ENCODE measurements around the gene ZMYND8.

Gene ZMYND8

DNA sequence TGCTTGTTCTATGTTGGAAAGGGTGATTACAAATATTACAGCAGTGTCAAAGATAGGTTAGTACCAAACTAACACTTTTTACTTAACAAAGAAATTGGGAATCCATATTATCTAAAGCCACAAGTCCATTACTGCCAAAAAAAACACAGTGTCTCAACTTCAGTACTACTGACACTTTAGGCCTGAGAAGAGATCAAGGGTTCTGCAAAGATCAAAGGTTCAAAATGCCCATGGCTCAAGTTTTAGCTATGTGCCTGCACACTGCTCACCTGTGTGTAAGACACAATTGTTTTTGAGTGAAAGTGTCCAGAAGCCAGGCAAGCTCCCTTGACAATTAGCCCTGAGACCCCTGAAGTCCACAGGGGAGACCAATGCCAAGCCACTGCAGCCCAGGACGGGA lies 132.6 kb downstream of the ZMYND8 start:
- Histone ChIP-seq H3K9me3 (replicated peaks; ENCODE audit: insufficient read depth, low read length) (no peaks in the 10 kb centered on the region), H3K27ac (ENCODE audit: low read length) (no peak overlapping the region), H3K4me1 (ENCODE audit: low read length) (no peaks in the 10 kb centered on the region), H4K20me1 (ENCODE audit: insufficient read depth, low read length) (no peaks in the 10 kb centered on the region), H3K27me3 (replicated peaks; ENCODE audit: insufficient read depth, low read length) (no peaks in the 10 kb centered on the region), H2AFZ (ENCODE audit: low read length) (no peak overlapping the region), H3K36me3 (replicated peaks; ENCODE audit: insufficient read depth, low read length) (peaks cover 10% of the 10 kb centered on the region), H3K4me3 (ENCODE audit: low read length) (no peak overlapping the region), H3F3A (ENCODE audit: insufficient read depth, low read length) (no peaks in the 10 kb centered on the region), H3K79me2 (ENCODE audit: low read length) (peaks cover 28% of the 10 kb centered on the region), H3K9ac (ENCODE audit: low read length) (no peak overlapping the region), H3K4me2 (ENCODE audit: low read depth, low read length) (no peak overlapping the region), H3K9me2 (replicated peaks; ENCODE audit: insufficient read depth, low read length) (no peaks in the 10 kb centered on the region)
- TF ChIP-seq, protein P1, sequence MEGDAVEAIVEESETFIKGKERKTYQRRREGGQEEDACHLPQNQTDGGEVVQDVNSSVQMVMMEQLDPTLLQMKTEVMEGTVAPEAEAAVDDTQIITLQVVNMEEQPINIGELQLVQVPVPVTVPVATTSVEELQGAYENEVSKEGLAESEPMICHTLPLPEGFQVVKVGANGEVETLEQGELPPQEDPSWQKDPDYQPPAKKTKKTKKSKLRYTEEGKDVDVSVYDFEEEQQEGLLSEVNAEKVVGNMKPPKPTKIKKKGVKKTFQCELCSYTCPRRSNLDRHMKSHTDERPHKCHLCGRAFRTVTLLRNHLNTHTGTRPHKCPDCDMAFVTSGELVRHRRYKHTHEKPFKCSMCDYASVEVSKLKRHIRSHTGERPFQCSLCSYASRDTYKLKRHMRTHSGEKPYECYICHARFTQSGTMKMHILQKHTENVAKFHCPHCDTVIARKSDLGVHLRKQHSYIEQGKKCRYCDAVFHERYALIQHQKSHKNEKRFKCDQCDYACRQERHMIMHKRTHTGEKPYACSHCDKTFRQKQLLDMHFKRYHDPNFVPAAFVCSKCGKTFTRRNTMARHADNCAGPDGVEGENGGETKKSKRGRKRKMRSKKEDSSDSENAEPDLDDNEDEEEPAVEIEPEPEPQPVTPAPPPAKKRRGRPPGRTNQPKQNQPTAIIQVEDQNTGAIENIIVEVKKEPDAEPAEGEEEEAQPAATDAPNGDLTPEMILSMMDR (IDR thresholded peaks at IDR 0.05; ENCODE audit: low read length): no peak
- TF ChIP-seq EZH2 (optimal IDR thresholded peaks at IDR 0.05; ENCODE audit: low read depth, low read length) (no peak), EZH2phosphoT487 (IDR thresholded peaks at IDR 0.05; ENCODE audit: low read length) (no peak)
- DNase-seq: no peak

DNA sequence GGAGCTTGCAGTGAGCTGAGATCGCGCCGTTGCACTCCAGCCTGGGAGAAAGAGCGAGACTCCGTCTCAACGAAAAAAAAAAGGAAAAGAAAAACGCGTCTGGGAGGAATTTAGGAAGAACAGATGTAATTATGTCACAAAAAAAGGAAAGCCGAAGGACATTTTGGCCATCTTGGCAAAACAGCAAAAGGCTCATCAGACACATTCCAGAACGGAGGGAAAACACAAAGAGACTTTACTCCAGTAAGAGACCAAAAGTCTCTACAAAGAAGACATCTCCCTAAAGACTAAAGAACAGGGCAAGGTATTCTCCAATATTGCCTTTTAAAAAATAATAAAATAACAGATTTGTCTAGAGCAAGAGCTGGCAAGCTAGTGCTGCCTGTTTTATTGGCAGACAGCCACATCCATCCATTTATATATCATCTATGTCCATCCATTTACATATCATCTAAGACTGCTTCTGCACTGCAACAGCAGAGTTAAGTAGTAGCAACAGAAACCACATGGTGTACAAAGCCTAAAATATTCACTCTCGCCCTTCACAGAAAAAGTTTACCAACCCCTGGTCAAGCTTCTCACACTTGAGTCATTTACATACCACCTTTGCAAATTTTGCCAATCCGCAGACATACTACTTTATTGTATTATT lies 133.9 kb downstream of the ZMYND8 start:
- peaks cover 11% of the 10 kb centered on the region; the same call in 1 of the 2 replicates for H3K36me3 ChIP-seq (replicated peaks; ENCODE audit: insufficient read depth, low read length)
- no peak overlapping the region for H3K4me2 ChIP-seq (ENCODE audit: low read depth, low read length)

DNA sequence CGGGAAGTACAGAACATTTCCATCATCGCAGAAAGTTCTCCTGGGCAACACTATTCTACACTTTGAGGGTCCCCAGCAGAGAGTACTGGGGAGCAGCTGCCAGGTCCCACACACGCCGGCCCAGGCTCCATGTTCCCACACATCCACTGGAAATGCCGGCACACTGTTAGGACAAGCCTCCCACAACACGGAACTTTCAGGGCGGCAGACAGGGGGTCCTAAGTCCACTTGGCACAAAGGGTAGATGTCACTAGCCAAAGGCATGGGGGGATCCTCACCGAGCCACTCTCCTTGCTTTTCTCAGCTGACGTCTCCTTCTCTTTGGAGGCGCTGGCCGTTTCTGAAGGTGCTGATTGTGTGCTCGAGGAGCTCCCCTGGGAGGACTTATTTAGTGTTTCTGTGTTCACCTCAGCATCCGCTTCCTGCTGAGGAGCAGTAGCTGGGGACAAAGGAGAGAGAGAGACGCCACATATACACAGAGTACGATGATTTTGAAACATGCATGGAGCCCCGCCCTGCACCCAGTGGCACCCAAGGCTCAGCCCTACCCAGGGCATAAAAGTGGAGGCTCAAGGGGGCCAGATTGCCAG lies 135.4 kb downstream of the ZMYND8 start:
- Histone ChIP-seq H3K36me3 (replicated peaks; ENCODE audit: insufficient read depth, low read length) (peaks cover 6% of the 10 kb centered on the region; the same call in 1 of the 2 replicates), H3K4me2 (ENCODE audit: low read depth, low read length) (no peak overlapping the region), H3K9me3 (replicated peaks; ENCODE audit: insufficient read depth, low read length) (no peaks in the 10 kb centered on the region), H3K79me2 (ENCODE audit: low read length) (peaks cover 36% of the 10 kb centered on the region), H3K9me2 (replicated peaks; ENCODE audit: insufficient read depth, low read length) (no peaks in the 10 kb centered on the region), H3F3A (ENCODE audit: insufficient read depth, low read length) (no peaks in the 10 kb centered on the region), H3K27me3 (replicated peaks; ENCODE audit: insufficient read depth, low read length) (no peaks in the 10 kb centered on the region), H3K27ac (ENCODE audit: low read length) (no peak overlapping the region), H3K9ac (ENCODE audit: low read length) (no peak overlapping the region), H2AFZ (ENCODE audit: low read length) (no peak overlapping the region), H4K20me1 (ENCODE audit: insufficient read depth, low read length) (no peaks in the 10 kb centered on the region), H3K4me3 (ENCODE audit: low read length) (no peak overlapping the region), H3K4me1 (ENCODE audit: low read length) (no peaks in the 10 kb centered on the region)
- TF ChIP-seq, protein P1 (IDR thresholded peaks at IDR 0.05; ENCODE audit: low read length): no peak
- no peak for TF ChIP-seq EZH2 (optimal IDR thresholded peaks at IDR 0.05; ENCODE audit: low read depth, low read length)
- TF ChIP-seq EZH2phosphoT487 (IDR thresholded peaks at IDR 0.05; ENCODE audit: low read length): no peak
- no peak for DNase-seq

More for the DNA sequence above, 133.9 kb downstream of the ZMYND8 start:
- Histone ChIP-seq H3K27me3 (replicated peaks; ENCODE audit: insufficient read depth, low read length) (no peaks in the 10 kb centered on the region), H3F3A (ENCODE audit: insufficient read depth, low read length) (no peaks in the 10 kb centered on the region), H3K9me2 (replicated peaks; ENCODE audit: insufficient read depth, low read length) (no peaks in the 10 kb centered on the region), H3K4me3 (ENCODE audit: low read length) (no peak overlapping the region), H3K79me2 (ENCODE audit: low read length) (peaks cover 39% of the 10 kb centered on the region), H4K20me1 (ENCODE audit: insufficient read depth, low read length) (no peaks in the 10 kb centered on the region), H2AFZ (ENCODE audit: low read length) (no peak overlapping the region), H3K9me3 (replicated peaks; ENCODE audit: insufficient read depth, low read length) (no peaks in the 10 kb centered on the region), H3K27ac (ENCODE audit: low read length) (no peak overlapping the region), H3K9ac (ENCODE audit: low read length) (no peak overlapping the region), H3K4me1 (ENCODE audit: low read length) (no peaks in the 10 kb centered on the region)
- no peak for DNase-seq
- TF ChIP-seq, protein P1 (IDR thresholded peaks at IDR 0.05; ENCODE audit: low read length): no peak
- no peak for TF ChIP-seq EZH2 (optimal IDR thresholded peaks at IDR 0.05; ENCODE audit: low read depth, low read length)
- no peak for TF ChIP-seq EZH2phosphoT487 (IDR thresholded peaks at IDR 0.05; ENCODE audit: low read length)
